ENCODE results near the gene TMEM184C.

Gene TMEM184C

GRCh38 chr4:147605499-147605898 is 11.7 kb upstream of the TMEM184C start:
- DNase-seq, result no peak

- no peak for DNase-seq
Measured at GRCh38 chr4:147607471-147607870, 9.7 kb upstream of the TMEM184C start.

GRCh38 chr4:147610686-147611085 is 6.5 kb upstream of the TMEM184C start:
- DNase-seq, result no peak

GRCh38 chr4:147616849-147617172 is 386 bp upstream of the TMEM184C start:
- DNase-seq, result no peak

- no peak for DNase-seq
Measured at GRCh38 chr4:147617841-147618691, 869 bp downstream of the TMEM184C start.

- DNase-seq, result no peak
Measured at GRCh38 chr4:147620315-147620714, 3.1 kb downstream of the TMEM184C start.

GRCh38 chr4:147625733-147626132 is 8.5 kb downstream of the TMEM184C start:
- DNase-seq, result no peak

GRCh38 chr4:147626903-147627302 is 9.7 kb downstream of the TMEM184C start:
- no peak for DNase-seq

- DNase-seq, result no peak
Measured at GRCh38 chr4:147628415-147628814, 11.2 kb downstream of the TMEM184C start.

GRCh38 chr4:147629783-147630730 is 12.9 kb downstream of the TMEM184C start:
- DNase-seq, result no peak

GRCh38 chr4:147633113-147633512 is 15.9 kb downstream of the TMEM184C start:
- no peak for DNase-seq

- DNase-seq, result no peak
Measured at GRCh38 chr4:147633643-147634042, 16.4 kb downstream of the TMEM184C start.

- DNase-seq, result no peak
Measured at GRCh38 chr4:147635348-147635747, 18.2 kb downstream of the TMEM184C start.

GRCh38 chr4:147638365-147638764 is 21.2 kb downstream of the TMEM184C start:
- DNase-seq, result no peak

GRCh38 chr4:147638942-147639341 is 21.7 kb downstream of the TMEM184C start:
- no peak for DNase-seq

GRCh38 chr4:147639388-147639787 is 22.2 kb downstream of the TMEM184C start:
- no peak for DNase-seq

GRCh38 chr4:147640331-147640730 is 23.1 kb downstream of the TMEM184C start:
- no peak for DNase-seq

- no peak for DNase-seq
Measured at GRCh38 chr4:147643616-147644015, 26.4 kb downstream of the TMEM184C start.

- DNase-seq, result no peak
Measured at GRCh38 chr4:147644471-147644870, 27.3 kb downstream of the TMEM184C start.

- DNase-seq, result no peak
Measured at GRCh38 chr4:147645099-147645498, 27.9 kb downstream of the TMEM184C start.

GRCh38 chr4:147648656-147649055 is 31.5 kb downstream of the TMEM184C start:
- no peak for DNase-seq

GRCh38 chr4:147651563-147651962 is 34.4 kb downstream of the TMEM184C start:
- DNase-seq, result no peak

- no peak for DNase-seq
Measured at GRCh38 chr4:147655639-147656038, 38.4 kb downstream of the TMEM184C start.

- no peak for DNase-seq
Measured at GRCh38 chr4:147658501-147658900, 41.3 kb downstream of the TMEM184C start.
